HG03378 (cell line): Measurements from ENCODE around the gene FCHSD2.

ENCODE experiments used
- ATAC-seq: cut with Tn5 transposase; IDR thresholded peaks from one replicate; pipeline ENCODE4 v1.9.1; 2021; ENCODE audit warnings: mild to moderate bottlenecking, moderate library complexity; ENCODE audit not compliant: unreplicated experiment

FCHSD2 gene

GRCh38 chr11:73172992-73173656 lies 31.0 kb upstream of the FCHSD2 start:
- ATAC-seq = no peak

- no peak for ATAC-seq
Observed at GRCh38 chr11:73171436-73172161, 29.5 kb upstream of the FCHSD2 start.

GRCh38 chr11:73170140-73170539 lies 28.0 kb upstream of the FCHSD2 start:
- no peak for ATAC-seq

- no peak for ATAC-seq
Observed at GRCh38 chr11:73168925-73169579, 26.9 kb upstream of the FCHSD2 start.

- ATAC-seq = no peak
Observed at GRCh38 chr11:73167363-73167954, 25.3 kb upstream of the FCHSD2 start.

- no peak for ATAC-seq
Observed at GRCh38 chr11:73164803-73165540, 22.9 kb upstream of the FCHSD2 start.

- no peak for ATAC-seq
Observed at GRCh38 chr11:73163638-73164174, 21.6 kb upstream of the FCHSD2 start.

GRCh38 chr11:73162196-73162740 lies 20.1 kb upstream of the FCHSD2 start:
- ATAC-seq = no peak

- no peak for ATAC-seq
Observed at GRCh38 chr11:73160005-73160760, 18.1 kb upstream of the FCHSD2 start.

- no peak for ATAC-seq
Observed at GRCh38 chr11:73159297-73159696, 17.2 kb upstream of the FCHSD2 start.

- ATAC-seq = no peak
Observed at GRCh38 chr11:73158356-73159051, 16.4 kb upstream of the FCHSD2 start.

- ATAC-seq = no peak
Observed at GRCh38 chr11:73157101-73158010, 15.2 kb upstream of the FCHSD2 start.

- no peak for ATAC-seq
Observed at GRCh38 chr11:73156686-73157085, 14.6 kb upstream of the FCHSD2 start.

- no peak for ATAC-seq
Observed at GRCh38 chr11:73156114-73156513, 14.0 kb upstream of the FCHSD2 start.

- ATAC-seq = no peak
Observed at GRCh38 chr11:73155102-73155501, 13.0 kb upstream of the FCHSD2 start.

GRCh38 chr11:73154178-73154577 lies 12.1 kb upstream of the FCHSD2 start:
- peak; percentile 43 for ATAC-seq

GRCh38 chr11:73152861-73153483 lies 10.9 kb upstream of the FCHSD2 start:
- ATAC-seq = peak; percentile 69
